C4-2B (cell line): ENCODE results near the gene RAB3D.

Experiments
- CTCF ChIP-seq: fragments of 450-650 bp; conservative IDR thresholded peaks from 2 replicates; pipeline ENCODE4 v1.5.1; 2017; ENCODE audit warnings: mild to moderate bottlenecking
- ZFX ChIP-seq: fragments of 450-650 bp; IDR thresholded peaks from 2 replicates; pipeline ENCODE4 v1.6.1; 2017

GRCh38 chr19:11370744-11371143 is 31.3 kb upstream of the RAB3D start:
- TF ChIP-seq CTCF (no peak), ZFX (no peak)
